Left ventricle myocardium superior (tissue), 1 donor: Measurements from ENCODE around the gene SGTA. TPM values are rescaled to one million over a fixed set of nuclear protein-coding genes. Genes with fewer than 3 reads are reported as not detected.
"Not testable (repeated sequence)": the region's sequence is repeated elsewhere in the genome, so short reads cannot be mapped to it uniquely, and the experiment has no call there.

ENCODE experiments used
- ATAC-seq: fragments of 200-7000 bp; cut with Tn5 transposase; one replicate; pipeline ENCODE4 v1.9.1; 2020; ENCODE audit warnings: mild to moderate bottlenecking, moderate library complexity
- DNase-seq: peaks from one replicate; pipeline ENCODE4 v3.0.0-alpha.2; 2020
- intact Hi-C: fragments of 100-400 bp; cut with micrococcal nuclease; formaldehyde crosslinking; loops from one replicate; pipeline ENCODE4 v1.11.0; 2022
- long read RNA-seq: library from polyadenylated mRNA; unstranded; transcript quantifications from one replicate; pipeline ENCODE4 v2.0.0, GENCODE V29; 2021
- total RNA-seq: library from RNA; stranded (reverse); fragmentation: NEBNext Ultra II Directional; extraction: Animal tissue kit (Norgen Biotek cat#: 25700); gene quantifications from one replicate; pipeline ENCODE4 v1.2.1, GENCODE V29; 2021
- donor health status: DM: no; HTN: yes; CAD: no; lungs with severe emphysema.

Gene SGTA
- 68.7 TPM for total RNA-seq
- long read RNA-seq, transcript SGTA-201 (12 exons, 2,330 nt), result major isoform, 130 of 180 reads
- long read RNA-seq, partial matches to known transcripts, result 21 of 180 reads
- long read RNA-seq, other reads (novel, unspliced or antisense), result 29 of 180 reads

GRCh38 chr19:2782936-2783780, at the start of gene SGTA:
SGTA (minus strand) TSS chr19:2783273; CDS start chr19:2769068, 14,205 bp downstream.
- intact Hi-C loops, result no loop called here
- DNase-seq (peak; percentile 97), ATAC-seq (peak; percentile 86)

GRCh38 chr19:2827840-2828489, 44.9 kb upstream of the SGTA start:
- intact Hi-C loops, result no loop called here
- ATAC-seq, result no peak
- DNase-seq, result no peak

- intact Hi-C loops, result no loop called here
- DNase-seq, result no peak
- no peak for ATAC-seq
Observed at GRCh38 chr19:2827022-2827421, 43.9 kb upstream of the SGTA start.

- intact Hi-C loops, result no loop called here
- ATAC-seq (no peak), DNase-seq (no peak)
Observed at GRCh38 chr19:2824129-2824528, 41.1 kb upstream of the SGTA start.

GRCh38 chr19:2823646-2824045, 40.6 kb upstream of the SGTA start:
- intact Hi-C loops, result no loop called here
- ATAC-seq, result no peak
- DNase-seq, result no peak

GRCh38 chr19:2822846-2823245, 39.8 kb upstream of the SGTA start:
- ATAC-seq (no peak), DNase-seq (no peak)
- intact Hi-C loops, result no loop called here

GRCh38 chr19:2820112-2820702, 37.1 kb upstream of the SGTA start:
- intact Hi-C loops, result no loop called here
- DNase-seq (no peak), ATAC-seq (peak; percentile 2)

- ATAC-seq, result peak; percentile 97
- intact Hi-C loops, result no loop called here
- peak; percentile 100 for DNase-seq
Observed at GRCh38 chr19:2819540-2820111, 36.6 kb upstream of the SGTA start, which contains the start of gene ZNF554. ZNF554 (plus strand) TSS chr19:2819868; CDS start chr19:2820072, 204 bp downstream.

GRCh38 chr19:2817237-2817829, 34.3 kb upstream of the SGTA start:
- intact Hi-C loops, DNase-seq, ATAC-seq: not testable (repeated sequence)

- intact Hi-C loops, result no loop called here
- DNase-seq, result no peak
- no peak for ATAC-seq
Observed at GRCh38 chr19:2816641-2817040, 33.6 kb upstream of the SGTA start.

- DNase-seq (no peak), ATAC-seq (no peak)
- intact Hi-C loops, result no loop called here
Observed at GRCh38 chr19:2815923-2816322, 32.9 kb upstream of the SGTA start.

- intact Hi-C loops, result no loop called here
- DNase-seq (no peak), ATAC-seq (no peak)
Observed at GRCh38 chr19:2815191-2815614, 32.1 kb upstream of the SGTA start.

GRCh38 chr19:2814426-2814825, 31.4 kb upstream of the SGTA start:
- ATAC-seq (no peak), DNase-seq (no peak)
- intact Hi-C loops, result no loop called here

GRCh38 chr19:2813235-2814160, 30.4 kb upstream of the SGTA start:
- DNase-seq, result peak; percentile 54
- intact Hi-C loops, result no loop called here
- peak; percentile 51 for ATAC-seq

- DNase-seq (no peak), ATAC-seq (no peak)
- intact Hi-C loops, result no loop called here
Observed at GRCh38 chr19:2812414-2813234, 29.6 kb upstream of the SGTA start.

GRCh38 chr19:2811735-2812413, 28.8 kb upstream of the SGTA start:
- DNase-seq (no peak), ATAC-seq (no peak)
- intact Hi-C loops, result no loop called here

GRCh38 chr19:2811221-2811722, 28.2 kb upstream of the SGTA start:
- ATAC-seq, result no peak
- DNase-seq, result no peak
- intact Hi-C loops, result no loop called here
